SK-N-SH (cell line): ENCODE measurements around the gene PRKCD. TPM values are rescaled to one million over a fixed set of nuclear protein-coding genes. Genes with fewer than 3 reads are reported as not detected.

Experiments used
- CTCF ChIA-PET: fragments of 300-600, 350-600 bp; formaldehyde crosslinking; extraction: SDS; loops from one replicate; lab custom pipeline; 2021; lab: Yijun Ruan, JAX
- POLR2A ChIA-PET: fragments of 350-600 bp; sonication (Branson Sonifier 250); formaldehyde crosslinking; extraction: SDS; loops from one replicate; lab custom pipeline; 2020; ENCODE audit warnings: antibody characterized with exemption, inconsistent platforms; lab: Yijun Ruan, JAX
- DNase-seq: peaks from one replicate; pipeline ENCODE4 v3.0.0; 2012
- H2AFZ ChIP-seq: fragments of 200-600 bp; sonication (generic); 2 replicates; pipeline ENCODE4 v1.8.1; 2016; ENCODE audit warnings: antibody characterized with exemption, mild to moderate bottlenecking, low read depth
- H3F3A ChIP-seq: fragments of 200-600 bp; sonication (generic); replicated peaks from 2 replicates; pipeline ENCODE3; 2016; ENCODE audit warnings: antibody characterized with exemption, mild to moderate bottlenecking; ENCODE audit not compliant: insufficient read depth
- H3K27ac ChIP-seq, 2 experiments: fragments of 200-500 bp in 1 of 2; fragments of 200-600 bp in 1 of 2; sonication (Bioruptor generic) in 1 of 2; sonication (generic), shearing (Covaris generic) in 1 of 2; 2 replicates each; pipeline versions ENCODE4 v1.5.1 to v1.6.1; 2014 to 2016; ENCODE audit warnings: low read depth in 2 of 2, inconsistent platforms in 1 of 2, low read length in 1 of 2, mild to moderate bottlenecking in 1 of 2, mixed read lengths in 1 of 2
- H3K27me3 ChIP-seq: fragments of 200-600 bp; sonication (generic), shearing (Covaris generic); 2 replicates; pipeline ENCODE4 v1.6.1; 2016; ENCODE audit warnings: mixed run types; ENCODE audit not compliant: insufficient read depth
- H3K36me3 ChIP-seq, 2 experiments: fragments of 200-500 bp in 1 of 2; fragments of 200-600 bp in 1 of 2; sonication (Bioruptor generic) in 1 of 2; sonication (generic) in 1 of 2; replicated peaks in 1 of 2; 2 replicates each; pipeline versions ENCODE3 to v1.5.1; 2014 to 2016; ENCODE audit warnings: low read length in 1 of 2, mild to moderate bottlenecking in 1 of 2; ENCODE audit not compliant: insufficient read depth in 2 of 2, control insufficient read depth in 1 of 2
- H3K4me1 ChIP-seq, 2 experiments: fragments of 200-500 bp in 1 of 2; fragments of 200-600 bp in 1 of 2; sonication (Bioruptor generic) in 1 of 2; sonication (generic), shearing (Covaris generic) in 1 of 2; 2 replicates each; pipeline versions ENCODE4 v1.5.1 to v1.6.1; 2014 to 2016; ENCODE audit warnings: low read depth in 1 of 2, low read length in 1 of 2, mixed run types in 1 of 2; ENCODE audit not compliant: insufficient read depth in 2 of 2, control insufficient read depth in 1 of 2
- H3K4me2 ChIP-seq: fragments of 200-600 bp; sonication (generic), shearing (Covaris generic); 2 replicates; pipeline ENCODE4 v1.6.1; 2017; ENCODE audit warnings: mixed run types
- H3K4me3 ChIP-seq, 2 experiments: fragments of 200-500 bp in 1 of 2; fragments of 200-600 bp in 1 of 2; sonication (Bioruptor generic) in 1 of 2; sonication (generic), shearing (Covaris generic) in 1 of 2; 2 replicates each; pipeline versions ENCODE4 v1.5.1 to v1.8.1; 2014 to 2016; ENCODE audit warnings: low read depth in 2 of 2, inconsistent platforms in 1 of 2, low read length in 1 of 2, mild to moderate bottlenecking in 1 of 2, mixed read lengths in 1 of 2, moderate library complexity in 1 of 2
- H3K79me2 ChIP-seq: fragments of 200-600 bp; sonication (generic); 2 replicates; pipeline ENCODE4 v1.8.1; 2017; ENCODE audit warnings: mild to moderate bottlenecking; ENCODE audit not compliant: insufficient read depth
- H3K9ac ChIP-seq: fragments of 200-600 bp; sonication (generic); 2 replicates; pipeline ENCODE4 v1.6.1; 2017; ENCODE audit warnings: mixed run types
- H3K9me2 ChIP-seq: fragments of 200-600 bp; sonication (generic); 2 replicates; pipeline ENCODE4 v1.6.1; 2017; ENCODE audit warnings: mixed run types
- H3K9me3 ChIP-seq: fragments of 200-600 bp; sonication (generic); 2 replicates; pipeline ENCODE4 v1.6.1; 2017; ENCODE audit warnings: mixed run types, mild to moderate bottlenecking, moderate library complexity
- H4K20me1 ChIP-seq: fragments of 200-600 bp; sonication (generic); 2 replicates; pipeline ENCODE4 v1.6.1; 2017; ENCODE audit warnings: mild to moderate bottlenecking, mixed run types; ENCODE audit not compliant: insufficient read depth
- CHD2 ChIP-seq: fragments of 150-350 bp; IDR thresholded peaks from 2 replicates; pipeline ENCODE4 v1.6.1; 2018; ENCODE audit warnings: low read length; ENCODE audit not compliant: partially characterized antibody
- ELF1 ChIP-seq: IDR thresholded peaks from 2 replicates; pipeline ENCODE4 v1.4.0; 2012
- FOSL2 ChIP-seq: IDR thresholded peaks from 2 replicates; pipeline ENCODE4 v1.4.0; 2012; ENCODE audit warnings: low read depth, mild to moderate bottlenecking, moderate library complexity, borderline replicate concordance
- FOXJ3 ChIP-seq: sonication (generic); formaldehyde crosslinking; IDR thresholded peaks from 2 replicates; pipeline ENCODE4 v1.5.1; 2020; ENCODE audit warnings: mild to moderate bottlenecking, missing genetic modification reagents
- JUND ChIP-seq: IDR thresholded peaks from 2 replicates; pipeline ENCODE4 v1.4.0; 2012
- NFIC ChIP-seq: IDR thresholded peaks from 2 replicates; pipeline ENCODE4 v1.4.0; 2012; ENCODE audit warnings: borderline replicate concordance
- RAD21 ChIP-seq: IDR thresholded peaks from 2 replicates; pipeline ENCODE4 v1.6.1; 2012; ENCODE audit warnings: mild to moderate bottlenecking, low read length
- RCOR1 ChIP-seq: fragments of 150-350 bp; IDR thresholded peaks from 2 replicates; pipeline ENCODE4 v1.6.1; 2017; ENCODE audit warnings: antibody characterized with exemption, low read length
- RXRA ChIP-seq: IDR thresholded peaks from 2 replicates; pipeline ENCODE4 v1.4.0; 2012; ENCODE audit warnings: low read depth, mild to moderate bottlenecking, borderline replicate concordance
- SIN3A ChIP-seq: IDR thresholded peaks from 2 replicates; pipeline ENCODE4 v1.6.1; 2012; ENCODE audit warnings: low read depth, mild to moderate bottlenecking, low read length, moderate library complexity, borderline replicate concordance
- USF1 ChIP-seq: IDR thresholded peaks from 2 replicates; pipeline ENCODE4 v1.4.0; 2012; ENCODE audit warnings: low read depth, borderline replicate concordance
- YY1 ChIP-seq: IDR thresholded peaks from 2 replicates; pipeline ENCODE4 v1.4.0; 2012; ENCODE audit warnings: low read depth, mild to moderate bottlenecking
- WGBS: methylation state at CpG from one replicate; pipeline ENCODE4 v1.1.6; 2017; ENCODE audit warnings: low lambda C conversion rate; 5-methylcytosine and 5-hydroxymethylcytosine counted together
- polyA plus RNA-seq, 3 experiments: library from polyadenylated mRNA; depleted of rRNA; stranded (reverse); fragments of >200 nt; gene quantifications; 2 replicates each; pipeline ENCODE4 v1.2.3, GENCODE V29; 2012

PRKCD gene
- polyA plus RNA-seq, 1 of the 3 experiments (the other 2 are of a cell fraction), result 29.0 TPM

- 0 out of 2 replicates have a peak, but pooled peaks cover 5% of the 10 kb centered on the region for H4K20me1 ChIP-seq
- TF ChIP-seq ELF1, result no peak
- no peak for TF ChIP-seq RXRA
- no peak for TF ChIP-seq USF1
- TF ChIP-seq JUND, result no peak
- TF ChIP-seq CHD2, result no peak
- TF ChIP-seq YY1, result no peak
- TF ChIP-seq FOSL2, result no peak
- TF ChIP-seq NFIC, result no peak
- no peak for TF ChIP-seq RAD21
- TF ChIP-seq SIN3A, result no peak
- TF ChIP-seq FOXJ3, result no peak
- H3K79me2 ChIP-seq, result no peaks in the 10 kb centered on the region
- H3K4me3 ChIP-seq, result no peak overlapping the region
- H3K27me3 ChIP-seq, result no peaks in the 10 kb centered on the region
- H3K9me3 ChIP-seq, result no peaks in the 10 kb centered on the region
- ChIA-PET CTCF (interaction anchor here (1.0 to 4.6 kb wide), 4 partner anchors 8 to 54 kb away, joined by 4 to 23 read pairs (median 6); partner anchors contain the start of gene PRKCD), POLR2A (interaction anchor here (0.8 kb wide), 1 partner anchor 12 kb away, joined by 3 read pairs; no protein-coding TSS in a partner anchor)
- H3K9me2 ChIP-seq, result no peaks in the 10 kb centered on the region
- WGBS, result 93% methylated on average over 15 of the region's 15 CpGs
- no peak overlapping the region for H3K9ac ChIP-seq
- H3F3A ChIP-seq, result peaks cover 4% of the 10 kb centered on the region
- H2AFZ ChIP-seq, result no peak overlapping the region
- no peak for DNase-seq
- H3K4me1 ChIP-seq, result peaks cover 0 to 61% of the 10 kb centered on the region in 2 experiments; a peak in 1 of 4 replicates
- H3K27ac ChIP-seq, result peak overlapping the region in 1 of 2 experiments; percentile 82; a peak in 2 of 4 replicates
- H3K4me2 ChIP-seq, result no peak overlapping the region
- H3K36me3 ChIP-seq, result no peaks in the 10 kb centered on the region
Measured at GRCh38 chr3:53168175-53168923, 7.3 kb downstream of the PRKCD start.

- H3K79me2 ChIP-seq, result no peaks in the 10 kb centered on the region
- ChIA-PET CTCF (interaction anchor here (0.7 to 4.6 kb wide), 7 partner anchors 9 to 55 kb away, joined by 3 to 23 read pairs (median 4); partner anchors contain the start of gene PRKCD), POLR2A (interaction anchor here (1.0 kb wide), 1 partner anchor 9 kb away, joined by 3 read pairs; no protein-coding TSS in a partner anchor)
- H3K27ac ChIP-seq, result peak overlapping the region in 1 of 2 experiments; percentile 82; a peak in 2 of 4 replicates
- H3K4me1 ChIP-seq, result peaks cover 0 to 61% of the 10 kb centered on the region in 2 experiments; a peak in 1 of 4 replicates
- no peaks in the 10 kb centered on the region for H3K9me2 ChIP-seq
- no peaks in the 10 kb centered on the region for H3K36me3 ChIP-seq
- H4K20me1 ChIP-seq, result 0 out of 2 replicates have a peak, but pooled peaks cover 5% of the 10 kb centered on the region
- no peaks in the 10 kb centered on the region for H3F3A ChIP-seq
- 93% methylated on average over 12 of the region's 15 CpGs for WGBS
- no peak overlapping the region for H3K9ac ChIP-seq
- H3K4me2 ChIP-seq, result no peak overlapping the region
- DNase-seq, result peak; percentile 79
- no peak overlapping the region for H2AFZ ChIP-seq
- H3K4me3 ChIP-seq, result no peak overlapping the region
- no peaks in the 10 kb centered on the region for H3K27me3 ChIP-seq
- no peaks in the 10 kb centered on the region for H3K9me3 ChIP-seq
- TF ChIP-seq JUND, result no peak
- no peak for TF ChIP-seq YY1
- TF ChIP-seq RCOR1, result no peak
- TF ChIP-seq, all 33 proteins: peak for 0
Measured at GRCh38 chr3:53169045-53169831, 8.2 kb downstream of the PRKCD start.
